SIG-M5 (cell line): ENCODE measurements around the gene MAST3.
"Not testable (repeated sequence)": the region's sequence is repeated elsewhere in the genome, so short reads cannot be mapped to it uniquely, and the experiment has no call there.

Experiments used
- DNase-seq: peaks from one replicate; lab custom pipeline; 2025; lab: John Stamatoyannopoulos, UW

The MAST3 gene

DNA sequence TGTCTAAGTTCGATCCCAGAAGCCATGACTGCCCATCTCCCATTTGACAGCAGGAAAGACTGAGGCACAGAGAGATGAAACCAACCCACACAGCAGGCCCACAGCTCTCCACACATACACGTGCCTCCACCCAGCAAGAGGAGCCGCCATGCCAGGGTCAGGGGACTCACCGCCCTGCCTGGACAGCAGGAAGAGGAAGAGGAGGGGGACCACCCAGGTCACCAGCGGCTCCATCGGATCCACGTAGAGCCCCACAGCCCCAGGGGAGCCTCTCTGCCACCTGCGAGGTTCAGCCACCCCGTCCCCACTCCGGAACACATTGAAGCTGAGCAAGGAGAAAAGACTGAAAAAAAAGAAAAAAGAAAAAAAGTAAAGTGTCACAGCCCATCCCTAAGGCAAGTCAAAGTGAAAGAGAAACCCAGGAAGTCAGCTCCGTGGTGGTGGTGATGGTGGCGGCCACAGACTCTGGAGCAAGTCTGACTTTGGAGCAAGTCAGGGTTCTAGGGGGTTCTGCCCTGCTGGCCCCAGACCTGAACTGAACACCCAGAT is 10.9 kb upstream of the MAST3 start, which contains the start of gene IL12RB1:
Gene IL12RB1, minus strand, starts transcription at position 345 of the 549 bp plus-strand sequence. Its CDS starts 111 bp downstream, at position 234.
- no peak for DNase-seq

- DNase-seq, result peak; percentile 49
Observed at GRCh38 chr19:18089096-18089541, 8.5 kb upstream of the MAST3 start.

GRCh38 chr19:18089726-18090125 is 7.9 kb upstream of the MAST3 start:
- DNase-seq, result no peak

DNA sequence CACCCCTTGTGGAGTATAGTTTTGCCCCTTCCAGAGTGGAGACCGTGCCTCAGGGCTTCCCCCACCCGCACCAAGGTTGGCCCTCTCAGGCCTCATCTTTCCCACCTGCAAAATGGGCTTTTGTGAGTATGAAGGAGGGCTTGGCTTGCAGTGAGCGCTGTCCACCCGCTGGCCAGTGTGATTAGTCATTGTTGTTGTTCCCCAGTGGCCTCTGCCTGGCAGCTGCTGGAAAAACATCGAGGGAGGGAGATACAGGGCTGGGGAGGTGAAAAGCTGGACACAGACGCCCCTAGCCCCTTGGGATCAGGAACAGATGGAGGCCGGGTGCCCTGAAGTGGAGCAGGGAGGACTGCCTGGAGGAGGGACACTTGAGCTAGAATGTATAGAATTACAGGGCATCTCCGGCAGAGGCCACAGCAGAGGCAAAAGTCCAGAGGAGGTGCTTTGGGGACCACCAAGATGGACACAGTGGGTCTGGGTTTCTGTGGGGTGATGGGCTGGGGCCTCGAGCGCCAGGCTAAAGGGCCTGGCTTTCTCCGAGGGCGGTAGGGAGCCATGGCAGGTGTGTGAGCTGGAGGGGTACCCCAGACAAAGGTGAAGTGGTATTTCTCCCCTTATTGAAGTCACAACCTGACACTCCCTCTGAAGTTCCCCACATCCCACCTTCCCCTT is 6.9 kb upstream of the MAST3 start:
- DNase-seq, result no peak

GRCh38 chr19:18091217-18091608 is 6.4 kb upstream of the MAST3 start:
- DNase-seq, result no peak

DNA sequence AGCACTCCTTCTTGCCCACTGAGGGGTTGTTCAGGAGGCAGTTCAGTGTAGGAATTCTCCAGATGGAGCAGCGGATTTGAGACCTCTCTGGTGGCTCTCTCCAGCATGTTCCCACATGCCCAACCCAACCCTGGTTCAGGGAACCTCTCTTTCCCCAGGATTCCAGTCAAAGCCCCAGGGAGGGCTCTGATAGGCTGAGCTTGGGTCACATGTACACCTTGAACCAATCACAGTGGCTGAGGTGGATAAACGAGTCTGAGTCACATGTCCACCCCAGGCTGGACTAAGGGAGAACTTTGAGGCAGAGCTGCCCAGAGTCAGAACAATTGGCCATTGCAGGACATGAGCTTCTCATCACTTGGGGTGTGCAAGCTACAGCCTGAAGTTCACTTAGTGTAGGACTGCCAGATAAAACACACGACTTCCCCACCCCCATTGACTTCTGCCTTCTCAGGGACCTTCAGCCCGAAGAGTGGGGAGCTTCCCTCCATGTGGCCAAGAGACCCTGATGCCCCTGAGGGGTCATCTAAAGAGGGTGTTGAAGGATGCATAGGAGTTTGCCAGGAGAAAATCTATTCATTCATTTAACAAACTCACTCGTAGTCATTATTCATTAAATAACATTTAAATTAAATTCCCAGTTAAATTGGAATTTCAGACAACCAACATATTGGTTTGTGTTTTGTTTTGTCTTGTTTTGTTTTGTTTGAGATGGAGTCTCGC is 4.0 kb upstream of the MAST3 start:
- no peak for DNase-seq

DNA sequence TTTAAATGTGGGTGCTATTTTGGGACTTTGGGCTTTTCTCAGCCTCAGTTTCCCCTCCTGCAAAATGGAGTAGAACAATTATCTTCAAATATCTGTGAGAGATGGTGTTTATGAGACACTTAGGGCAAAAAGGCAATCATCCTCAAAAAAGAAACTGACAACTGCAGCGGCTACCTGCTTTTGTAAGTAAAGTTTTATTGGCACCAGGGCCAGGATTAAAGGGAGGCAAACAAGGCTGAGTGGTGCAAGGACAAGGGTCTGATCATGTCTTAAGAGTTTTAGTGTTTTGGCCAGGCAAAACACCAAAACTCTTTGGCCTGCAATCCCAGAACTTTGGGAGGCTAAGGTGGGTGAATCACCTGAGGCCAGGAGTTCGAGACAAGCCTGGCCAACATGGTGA is 1.3 kb upstream of the MAST3 start:
- no peak for DNase-seq

- DNase-seq, result no peak
Observed at GRCh38 chr19:18097993-18098890, 664 bp downstream of the MAST3 start.

DNA sequence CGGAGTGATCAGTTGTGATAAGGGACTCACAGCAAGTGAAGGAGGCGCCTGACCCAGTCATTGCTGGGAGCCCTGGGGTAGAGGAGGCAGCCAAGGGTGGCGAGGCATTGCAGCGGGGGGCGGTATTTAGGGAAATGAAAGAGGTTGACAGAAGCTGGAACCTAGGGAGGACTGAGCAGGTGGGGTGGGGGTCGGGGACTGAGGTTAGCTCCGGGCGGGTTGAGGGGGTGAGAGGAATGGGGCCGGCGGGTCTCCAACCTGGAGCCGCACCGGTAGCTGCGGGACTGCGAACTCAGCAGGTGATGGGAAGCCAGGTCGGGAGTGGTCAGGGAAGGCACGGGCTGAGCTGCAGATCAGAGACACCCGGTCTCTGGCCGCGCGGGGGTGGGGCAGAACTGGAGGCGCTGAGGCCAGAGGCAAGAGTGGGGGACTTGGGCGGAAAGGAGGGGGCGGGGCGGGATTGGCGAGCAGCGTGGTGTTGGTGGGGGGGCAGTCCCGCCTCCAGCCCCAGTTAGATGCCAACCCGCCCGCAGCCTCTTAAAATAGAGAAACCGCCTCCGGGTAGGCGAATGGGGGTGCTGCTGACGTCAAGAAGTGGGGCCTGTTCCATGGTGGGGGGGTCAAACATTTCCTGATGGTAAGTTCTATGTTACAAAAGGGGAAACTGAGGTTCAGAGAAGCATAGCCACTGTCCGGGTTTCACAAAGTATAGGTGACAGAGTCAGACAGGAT is 1.5 kb downstream of the MAST3 start:
- DNase-seq, result no peak

DNA sequence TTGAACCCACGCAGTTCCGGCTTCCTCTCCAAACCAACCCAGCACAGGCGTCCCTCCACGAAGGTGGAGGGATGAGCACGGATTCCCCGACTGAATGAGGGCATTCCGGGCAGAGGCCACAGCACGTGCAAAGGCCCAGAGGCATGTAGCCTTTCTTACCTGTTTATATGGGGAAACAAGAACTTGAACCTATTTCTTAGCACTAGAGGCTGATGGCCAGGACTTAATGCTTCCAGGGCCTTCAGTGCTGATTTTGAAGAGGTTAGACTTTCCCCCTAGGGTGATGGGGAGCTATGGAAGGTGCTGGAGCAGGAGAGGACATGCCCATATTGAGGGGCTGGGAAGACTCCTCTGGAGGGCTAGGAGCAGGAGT is 2.0 kb downstream of the MAST3 start:
- DNase-seq, result no peak

- no peak for DNase-seq
Observed at GRCh38 chr19:18100710-18101109, 3.1 kb downstream of the MAST3 start.

DNA sequence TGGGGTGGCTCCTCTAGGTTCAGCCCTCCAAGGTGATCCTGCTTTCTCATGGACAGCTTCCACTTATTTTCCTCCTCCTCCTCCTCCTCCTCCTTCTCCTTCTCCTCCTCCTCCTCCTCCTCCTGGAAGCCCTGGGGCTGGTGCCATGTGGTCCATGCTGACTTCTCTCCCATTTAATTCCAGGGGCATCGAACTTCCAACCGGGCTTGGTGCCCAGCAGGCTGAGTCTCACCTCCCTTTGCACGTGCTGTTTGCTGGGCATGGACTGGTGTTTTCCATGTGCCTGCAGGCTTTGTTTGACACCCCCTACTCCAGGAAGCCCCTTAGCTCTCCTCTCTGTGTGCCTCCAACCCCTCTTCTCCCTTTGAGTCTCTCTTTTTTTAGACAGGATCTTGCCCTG is 3.7 kb downstream of the MAST3 start:
- no peak for DNase-seq

- no peak for DNase-seq
Observed at GRCh38 chr19:18102916-18103542, 5.5 kb downstream of the MAST3 start.

- DNase-seq, result no peak
Observed at GRCh38 chr19:18104793-18105131, 7.2 kb downstream of the MAST3 start.

DNA sequence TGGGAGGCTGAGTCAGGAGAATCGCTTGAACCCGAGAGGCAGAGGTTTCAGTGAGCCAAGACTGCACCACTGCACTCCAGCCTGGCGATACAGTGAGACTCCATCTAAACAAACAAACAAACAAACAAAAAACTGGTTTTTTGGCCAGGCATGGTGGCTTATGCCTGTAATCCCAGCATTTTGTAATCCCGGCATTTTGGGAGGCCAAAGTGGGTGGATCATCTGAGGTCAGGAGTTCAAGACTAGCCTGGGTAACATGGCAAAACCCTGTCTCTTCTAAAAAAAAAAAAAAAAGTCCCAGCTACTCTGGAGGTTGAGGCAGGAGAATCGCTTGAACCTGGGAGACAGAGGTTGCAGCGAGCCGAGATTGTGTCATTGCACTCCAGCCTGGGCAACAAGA is 7.7 kb downstream of the MAST3 start:
- DNase-seq, result not testable (repeated sequence)

- no peak for DNase-seq
Observed at GRCh38 chr19:18107235-18107634, 9.7 kb downstream of the MAST3 start.

- no peak for DNase-seq
Observed at GRCh38 chr19:18108897-18109296, 11.3 kb downstream of the MAST3 start.

DNA sequence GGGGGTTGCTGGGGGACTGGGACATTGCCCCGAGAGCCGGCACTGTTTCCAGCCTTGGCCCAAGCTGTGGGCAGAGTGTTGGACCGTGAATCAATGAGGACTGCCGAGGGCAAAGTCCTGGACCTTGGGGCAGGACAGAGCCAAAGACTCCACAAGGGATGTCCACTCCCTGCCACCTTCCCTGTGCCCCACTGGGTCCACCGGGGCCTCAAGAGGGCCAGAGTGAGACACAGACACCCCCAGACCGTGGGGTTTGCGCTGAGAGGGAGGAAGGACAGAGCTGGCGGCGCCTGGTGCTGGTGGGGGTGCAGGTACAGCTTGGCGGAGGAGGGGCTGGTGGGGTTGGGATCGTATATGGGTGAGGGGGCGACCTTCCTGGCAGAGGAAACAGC is 11.8 kb downstream of the MAST3 start:
- DNase-seq, result no peak

GRCh38 chr19:18109733-18110608 is 12.4 kb downstream of the MAST3 start:
- no peak for DNase-seq

GRCh38 chr19:18110609-18111232 is 13.1 kb downstream of the MAST3 start:
- DNase-seq, result no peak
